Measurements from ENCODE around the gene C16orf89. TPM values are rescaled to one million over a fixed set of nuclear protein-coding genes. Genes with fewer than 3 reads are reported as not detected.

Gene C16orf89
- total RNA-seq, 1 experiment from 2014 or later, result not detected

- no peak overlapping the region for H3K4me3 ChIP-seq (ENCODE audit: low read depth, low read length, poor library complexity, severe bottlenecking)
- no peak for TF ChIP-seq CTCF (conservative IDR thresholded peaks at IDR 0.05; ENCODE audit: low read depth, low read length)
- no peak for TF ChIP-seq EZH2 (IDR thresholded peaks at IDR 0.05; ENCODE audit: borderline replicate concordance, low read depth, low read length, poor library complexity, severe bottlenecking)
- no peak for DNase-seq (ENCODE audit: low spot score)
- no peaks in the 10 kb centered on the region for H3K4me1 ChIP-seq (ENCODE audit: insufficient read depth, low read length, poor library complexity, severe bottlenecking)
- POLR2A ChIA-PET (ENCODE audit: low non-redundant PET), result no interaction called here
- peaks cover 25% of the 10 kb centered on the region for H3K27me3 ChIP-seq (replicated peaks; ENCODE audit: insufficient read depth, low read depth, low read length, poor library complexity)
- H3K27ac ChIP-seq (ENCODE audit: low read depth, low read length, poor library complexity, severe bottlenecking), result no peak overlapping the region
- BruUV-seq (replicated peaks), result no TSS peak
- no peaks in the 10 kb centered on the region for H3K9me3 ChIP-seq (ENCODE audit: low read depth, low read length, poor library complexity, severe bottlenecking)
- CTCF ChIA-PET, result no interaction called here
- H3K36me3 ChIP-seq (ENCODE audit: insufficient read depth, low read length, poor library complexity, severe bottlenecking), result no peaks in the 10 kb centered on the region
- intact Hi-C loops (cut with micrococcal nuclease; ENCODE audit: unreplicated experiment), result no loop called here
Measured at GRCh38 chr16:5060073-5060641, 5.6 kb downstream of the C16orf89 start.

GRCh38 chr16:5059386-5060072, 6.2 kb downstream of the C16orf89 start:
- POLR2A ChIA-PET (ENCODE audit: low non-redundant PET), result no interaction called here
- Histone ChIP-seq H3K4me1 (ENCODE audit: insufficient read depth, low read length, poor library complexity, severe bottlenecking) (no peaks in the 10 kb centered on the region), H3K27ac (ENCODE audit: low read depth, low read length, poor library complexity, severe bottlenecking) (no peak overlapping the region), H3K27me3 (replicated peaks; ENCODE audit: insufficient read depth, low read depth, low read length, poor library complexity) (peaks cover 21% of the 10 kb centered on the region), H3K9me3 (ENCODE audit: low read depth, low read length, poor library complexity, severe bottlenecking) (no peaks in the 10 kb centered on the region), H3K4me3 (ENCODE audit: low read depth, low read length, poor library complexity, severe bottlenecking) (no peak overlapping the region), H3K36me3 (ENCODE audit: insufficient read depth, low read length, poor library complexity, severe bottlenecking) (no peaks in the 10 kb centered on the region)
- CTCF ChIA-PET, result no interaction called here
- intact Hi-C loops (cut with micrococcal nuclease; ENCODE audit: unreplicated experiment), result no loop called here
- TF ChIP-seq EZH2 (IDR thresholded peaks at IDR 0.05; ENCODE audit: borderline replicate concordance, low read depth, low read length, poor library complexity, severe bottlenecking) (no peak), CTCF (conservative IDR thresholded peaks at IDR 0.05; ENCODE audit: low read depth, low read length) (no peak)
- no peak for DNase-seq (ENCODE audit: low spot score)
- no TSS peak for BruUV-seq (replicated peaks)

- H3K27ac ChIP-seq (ENCODE audit: low read depth, low read length, poor library complexity, severe bottlenecking), result no peak overlapping the region
- TF ChIP-seq CTCF (conservative IDR thresholded peaks at IDR 0.05; ENCODE audit: low read depth, low read length), result peak; percentile 28; the same call in 1 of the 2 replicates
- no peak for TF ChIP-seq EZH2 (IDR thresholded peaks at IDR 0.05; ENCODE audit: borderline replicate concordance, low read depth, low read length, poor library complexity, severe bottlenecking)
- POLR2A ChIA-PET (ENCODE audit: low non-redundant PET), result no interaction called here
- intact Hi-C loops (cut with micrococcal nuclease; ENCODE audit: unreplicated experiment), result no loop called here
- H3K36me3 ChIP-seq (ENCODE audit: insufficient read depth, low read length, poor library complexity, severe bottlenecking), result no peaks in the 10 kb centered on the region
- CTCF ChIA-PET, result no interaction called here
- no TSS peak for BruUV-seq (replicated peaks)
- peaks cover 14% of the 10 kb centered on the region for H3K27me3 ChIP-seq (replicated peaks; ENCODE audit: insufficient read depth, low read depth, low read length, poor library complexity)
- no peaks in the 10 kb centered on the region for H3K9me3 ChIP-seq (ENCODE audit: low read depth, low read length, poor library complexity, severe bottlenecking)
- H3K4me1 ChIP-seq (ENCODE audit: insufficient read depth, low read length, poor library complexity, severe bottlenecking), result no peaks in the 10 kb centered on the region
- no peak overlapping the region for H3K4me3 ChIP-seq (ENCODE audit: low read depth, low read length, poor library complexity, severe bottlenecking)
- DNase-seq (ENCODE audit: low spot score), result peak; percentile 55
Measured at GRCh38 chr16:5058476-5058875, 7.3 kb downstream of the C16orf89 start.

All from A673 (cell line).